ENCODE results near the gene SLC19A1.
"Not testable (repeated sequence)": the region's sequence is repeated elsewhere in the genome, so short reads cannot be mapped to it uniquely, and the experiment has no call there.

Gene SLC19A1

DNA sequence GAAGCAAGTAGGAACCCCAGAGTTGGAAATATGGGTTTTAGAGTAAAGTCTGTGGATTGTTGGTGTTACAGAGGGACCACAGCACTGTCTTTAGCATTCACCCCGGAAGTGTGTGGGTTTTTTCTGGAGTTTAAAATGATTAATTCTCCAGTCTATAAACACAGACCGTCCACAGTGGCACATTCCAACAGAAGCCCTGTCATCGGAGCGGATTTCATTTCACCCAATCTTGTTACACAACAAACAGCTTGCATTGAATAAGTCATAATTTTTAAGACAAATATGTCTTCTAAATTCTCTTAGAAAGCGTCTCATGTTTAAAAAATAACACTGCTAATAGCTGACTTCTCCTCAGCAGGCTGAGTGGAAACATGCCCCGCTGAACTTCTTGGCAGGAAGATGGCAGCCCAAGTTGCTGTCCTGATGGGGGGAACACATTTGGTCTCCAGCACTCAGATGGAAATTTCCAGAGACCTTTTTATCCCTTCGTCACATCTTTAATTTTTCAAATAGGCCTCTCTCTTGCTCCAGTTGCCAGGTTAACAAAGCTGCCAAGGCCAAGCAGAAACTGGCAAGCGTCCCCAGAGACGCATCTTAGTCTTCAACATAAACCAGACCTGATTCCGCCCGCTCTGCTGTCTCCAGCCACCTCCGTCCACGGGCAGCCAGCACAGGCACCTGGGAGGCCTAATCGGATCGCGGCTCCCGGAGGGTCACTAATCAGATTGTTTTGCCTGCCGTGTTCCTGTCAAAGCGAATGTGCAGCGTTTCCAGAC, 28.8 kb upstream of the SLC19A1 start:
- H3K36me3 ChIP-seq (ENCODE audit: control insufficient read depth in 2 of 2, insufficient read depth in 2 of 2, low read length in 2 of 2), result no peaks in the 10 kb centered on the region
- H3K9ac ChIP-seq (ENCODE audit: low read depth in 1 of 2, low read length in 2 of 2), result no peak overlapping the region
- no peak overlapping the region for H3K27ac ChIP-seq (ENCODE audit: low read depth in 2 of 2, low read length in 2 of 2)

DNA sequence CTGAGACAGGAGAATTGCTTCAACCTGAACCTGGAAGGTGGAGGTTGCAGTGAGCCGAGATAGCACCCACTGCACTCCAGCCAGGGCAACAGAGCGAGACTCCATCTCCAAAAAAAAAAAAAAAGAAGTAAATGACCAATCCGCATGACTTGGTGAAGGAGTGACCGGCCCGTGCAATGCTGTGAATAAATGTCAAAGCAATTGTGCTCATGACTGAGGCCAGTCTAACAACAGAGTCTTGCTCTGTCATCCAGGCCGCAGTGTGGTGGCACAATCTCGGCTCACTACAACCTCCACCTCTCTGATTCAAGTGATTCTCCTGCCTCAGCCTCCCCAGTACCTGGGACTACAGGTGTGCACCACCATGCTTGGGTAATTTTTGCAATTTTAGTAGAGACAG, 27.8 kb upstream of the SLC19A1 start:
- H3K4me3 ChIP-seq (ENCODE audit: low read length in 2 of 2), result no peak overlapping the region
- H3K9ac ChIP-seq (ENCODE audit: low read depth in 1 of 2, low read length in 2 of 2), result no peak overlapping the region

More for the DNA sequence above, 28.8 kb upstream of the SLC19A1 start:
- Histone ChIP-seq H3K27me3 (ENCODE audit: control insufficient read depth in 2 of 2, insufficient read depth in 2 of 2, low read length in 2 of 2) (no peaks in the 10 kb centered on the region), H3K4me3 (ENCODE audit: low read length in 2 of 2) (no peak overlapping the region), H3K9me3 (ENCODE audit: control insufficient read depth in 2 of 2, low read length in 2 of 2) (no peaks in the 10 kb centered on the region), H3K4me1 (ENCODE audit: control insufficient read depth in 2 of 2, insufficient read depth in 2 of 2, low read length in 2 of 2) (no peaks in the 10 kb centered on the region)

DNA sequence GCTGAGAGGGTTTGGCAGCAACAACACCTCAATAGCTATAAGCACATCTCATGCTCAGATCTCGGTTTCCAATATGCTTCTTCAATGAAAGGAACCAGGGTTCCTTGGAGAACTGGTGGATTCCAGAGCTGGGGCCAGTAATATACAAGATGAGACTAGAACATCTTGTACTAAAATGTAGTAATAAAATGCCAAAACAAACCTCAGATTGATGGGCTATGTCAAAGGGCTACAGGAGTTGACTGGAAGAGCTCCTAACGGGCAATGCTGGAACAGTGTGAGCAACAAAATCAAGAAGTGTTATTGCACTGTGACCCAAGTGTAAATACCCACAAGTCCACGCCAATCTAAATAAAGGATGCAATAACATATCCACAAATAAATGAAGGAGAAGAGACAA, 26.1 kb upstream of the SLC19A1 start:
- no peak overlapping the region for H3K27ac ChIP-seq (ENCODE audit: low read depth in 2 of 2, low read length in 2 of 2)
- H3K9ac ChIP-seq (ENCODE audit: low read depth in 1 of 2, low read length in 2 of 2), result no peak overlapping the region
- H3K4me1 ChIP-seq (ENCODE audit: control insufficient read depth in 2 of 2, insufficient read depth in 2 of 2, low read length in 2 of 2), result no peaks in the 10 kb centered on the region
- H3K9me3 ChIP-seq (ENCODE audit: control insufficient read depth in 2 of 2, low read length in 2 of 2), result no peaks in the 10 kb centered on the region
- H3K36me3 ChIP-seq (ENCODE audit: control insufficient read depth in 2 of 2, insufficient read depth in 2 of 2, low read length in 2 of 2), result no peaks in the 10 kb centered on the region
- H3K27me3 ChIP-seq (ENCODE audit: control insufficient read depth in 2 of 2, insufficient read depth in 2 of 2, low read length in 2 of 2), result no peaks in the 10 kb centered on the region
- H3K4me3 ChIP-seq (ENCODE audit: low read length in 2 of 2), result no peak overlapping the region

More for the DNA sequence above, 27.8 kb upstream of the SLC19A1 start:
- H3K36me3 ChIP-seq (ENCODE audit: control insufficient read depth in 2 of 2, insufficient read depth in 2 of 2, low read length in 2 of 2), result no peaks in the 10 kb centered on the region
- H3K27ac ChIP-seq (ENCODE audit: low read depth in 2 of 2, low read length in 2 of 2), result no peak overlapping the region
- no peaks in the 10 kb centered on the region for H3K27me3 ChIP-seq (ENCODE audit: control insufficient read depth in 2 of 2, insufficient read depth in 2 of 2, low read length in 2 of 2)
- no peaks in the 10 kb centered on the region for H3K4me1 ChIP-seq (ENCODE audit: control insufficient read depth in 2 of 2, insufficient read depth in 2 of 2, low read length in 2 of 2)
- H3K9me3 ChIP-seq (ENCODE audit: control insufficient read depth in 2 of 2, low read length in 2 of 2), result no peaks in the 10 kb centered on the region

DNA sequence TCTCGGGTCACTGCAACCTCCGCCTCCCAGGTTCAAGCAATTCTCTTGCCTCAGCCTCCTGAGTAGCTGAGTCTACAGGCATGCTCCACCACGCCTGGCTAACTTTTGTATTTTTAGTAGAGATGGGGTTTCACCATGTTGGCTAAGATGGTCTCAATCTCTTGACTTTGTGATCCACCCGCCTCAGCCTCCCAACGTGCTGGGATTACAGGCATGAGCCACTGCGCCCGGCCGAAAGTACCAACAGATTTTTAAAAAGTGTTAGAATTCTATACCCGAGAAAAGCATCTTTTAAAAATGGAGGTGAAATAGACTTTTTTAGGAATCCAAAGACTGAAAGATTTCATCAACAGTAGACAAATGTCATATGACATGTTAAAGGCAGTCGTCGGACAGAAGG, 21.9 kb upstream of the SLC19A1 start:
- not testable (repeated sequence) for H3K9me3 ChIP-seq (ENCODE audit: control insufficient read depth in 2 of 2, low read length in 2 of 2)

DNA sequence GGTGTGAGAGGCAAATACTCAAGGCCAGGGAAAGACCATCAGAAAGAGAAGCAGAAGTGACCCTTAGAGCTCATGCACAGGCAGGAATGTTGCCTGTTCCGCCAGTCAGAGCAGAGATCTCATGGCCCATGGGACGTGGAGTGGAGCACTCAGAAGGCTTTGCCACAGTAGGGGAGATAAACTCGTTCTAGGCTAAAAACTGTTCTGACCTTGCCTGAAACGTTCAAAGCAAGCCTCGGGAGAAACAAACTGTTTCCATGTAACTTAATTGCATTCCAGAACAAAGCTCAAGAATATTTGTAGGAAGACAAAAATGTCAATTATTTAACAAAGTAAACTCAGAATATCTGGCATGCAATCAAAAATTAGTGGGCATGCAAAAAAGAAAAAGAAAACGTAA, 20.7 kb upstream of the SLC19A1 start:
- Histone ChIP-seq H3K4me1 (ENCODE audit: control insufficient read depth in 2 of 2, insufficient read depth in 2 of 2, low read length in 2 of 2) (no peaks in the 10 kb centered on the region), H3K27me3 (ENCODE audit: control insufficient read depth in 2 of 2, insufficient read depth in 2 of 2, low read length in 2 of 2) (peaks cover 0 to 5% of the 10 kb centered on the region in 2 donors), H3K27ac (ENCODE audit: low read depth in 2 of 2, low read length in 2 of 2) (no peak overlapping the region), H3K9ac (ENCODE audit: low read depth in 1 of 2, low read length in 2 of 2) (no peak overlapping the region), H3K36me3 (ENCODE audit: control insufficient read depth in 2 of 2, insufficient read depth in 2 of 2, low read length in 2 of 2) (no peaks in the 10 kb centered on the region), H3K9me3 (ENCODE audit: control insufficient read depth in 2 of 2, low read length in 2 of 2) (no peaks in the 10 kb centered on the region), H3K4me3 (ENCODE audit: low read length in 2 of 2) (no peak overlapping the region)

More for the DNA sequence above, 21.9 kb upstream of the SLC19A1 start:
- H3K27ac ChIP-seq (ENCODE audit: low read depth in 2 of 2, low read length in 2 of 2); H3K4me1 ChIP-seq (ENCODE audit: control insufficient read depth in 2 of 2, insufficient read depth in 2 of 2, low read length in 2 of 2); H3K36me3 ChIP-seq (ENCODE audit: control insufficient read depth in 2 of 2, insufficient read depth in 2 of 2, low read length in 2 of 2); H3K27me3 ChIP-seq (ENCODE audit: control insufficient read depth in 2 of 2, insufficient read depth in 2 of 2, low read length in 2 of 2); H3K9ac ChIP-seq (ENCODE audit: low read depth in 1 of 2, low read length in 2 of 2); H3K4me3 ChIP-seq (ENCODE audit: low read length in 2 of 2): not testable (repeated sequence)

DNA sequence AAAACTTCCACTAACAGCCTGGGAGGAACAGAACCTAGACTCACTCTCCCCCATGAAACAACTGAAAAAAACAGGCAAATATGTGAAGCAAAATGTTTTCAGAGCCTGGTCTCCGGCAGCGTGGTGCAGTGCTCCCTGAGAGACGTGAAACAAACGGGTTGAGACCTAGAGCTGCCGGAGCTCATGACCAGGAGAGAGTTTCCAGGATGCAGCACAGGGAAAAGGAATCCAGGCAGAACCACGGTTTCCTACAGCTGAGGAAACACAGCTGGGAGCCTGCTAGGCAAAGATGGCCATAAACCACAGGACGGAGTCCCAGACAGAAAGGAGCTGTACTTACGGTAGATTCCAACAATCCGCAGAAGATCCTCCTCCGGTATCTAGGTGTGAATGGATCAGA, 20.2 kb upstream of the SLC19A1 start:
- Histone ChIP-seq H3K4me1 (ENCODE audit: control insufficient read depth in 2 of 2, insufficient read depth in 2 of 2, low read length in 2 of 2) (no peaks in the 10 kb centered on the region), H3K9me3 (ENCODE audit: control insufficient read depth in 2 of 2, low read length in 2 of 2) (no peaks in the 10 kb centered on the region), H3K36me3 (ENCODE audit: control insufficient read depth in 2 of 2, insufficient read depth in 2 of 2, low read length in 2 of 2) (no peaks in the 10 kb centered on the region), H3K27me3 (ENCODE audit: control insufficient read depth in 2 of 2, insufficient read depth in 2 of 2, low read length in 2 of 2) (peaks cover 0 to 5% of the 10 kb centered on the region in 2 donors), H3K4me3 (ENCODE audit: low read length in 2 of 2) (no peak overlapping the region), H3K9ac (ENCODE audit: low read depth in 1 of 2, low read length in 2 of 2) (no peak overlapping the region), H3K27ac (ENCODE audit: low read depth in 2 of 2, low read length in 2 of 2) (no peak overlapping the region)

DNA sequence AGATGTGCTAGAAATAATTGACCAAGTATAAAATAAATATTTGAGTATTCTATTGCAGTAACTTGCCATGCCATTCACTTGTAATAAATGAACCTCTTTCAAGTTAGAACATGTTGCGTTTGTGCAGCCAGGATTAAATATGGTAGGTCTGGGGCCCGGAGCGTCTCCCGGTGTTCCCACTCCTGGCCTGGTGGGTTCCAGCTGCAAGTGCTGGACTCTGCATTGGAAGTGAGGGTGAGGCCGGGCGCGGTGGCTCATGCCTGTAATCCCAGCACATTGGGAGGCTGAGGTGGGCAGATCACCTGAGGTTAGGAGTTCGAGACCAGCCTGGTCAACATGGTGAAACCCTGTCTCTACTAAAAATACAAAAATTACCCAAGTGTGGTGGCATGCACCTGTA, 19.0 kb upstream of the SLC19A1 start:
- H3K9ac ChIP-seq (ENCODE audit: low read depth in 1 of 2, low read length in 2 of 2); H3K27me3 ChIP-seq (ENCODE audit: control insufficient read depth in 2 of 2, insufficient read depth in 2 of 2, low read length in 2 of 2); H3K4me1 ChIP-seq (ENCODE audit: control insufficient read depth in 2 of 2, insufficient read depth in 2 of 2, low read length in 2 of 2); H3K4me3 ChIP-seq (ENCODE audit: low read length in 2 of 2); H3K27ac ChIP-seq (ENCODE audit: low read depth in 2 of 2, low read length in 2 of 2); H3K36me3 ChIP-seq (ENCODE audit: control insufficient read depth in 2 of 2, insufficient read depth in 2 of 2, low read length in 2 of 2); H3K9me3 ChIP-seq (ENCODE audit: control insufficient read depth in 2 of 2, low read length in 2 of 2): not testable (repeated sequence)

DNA sequence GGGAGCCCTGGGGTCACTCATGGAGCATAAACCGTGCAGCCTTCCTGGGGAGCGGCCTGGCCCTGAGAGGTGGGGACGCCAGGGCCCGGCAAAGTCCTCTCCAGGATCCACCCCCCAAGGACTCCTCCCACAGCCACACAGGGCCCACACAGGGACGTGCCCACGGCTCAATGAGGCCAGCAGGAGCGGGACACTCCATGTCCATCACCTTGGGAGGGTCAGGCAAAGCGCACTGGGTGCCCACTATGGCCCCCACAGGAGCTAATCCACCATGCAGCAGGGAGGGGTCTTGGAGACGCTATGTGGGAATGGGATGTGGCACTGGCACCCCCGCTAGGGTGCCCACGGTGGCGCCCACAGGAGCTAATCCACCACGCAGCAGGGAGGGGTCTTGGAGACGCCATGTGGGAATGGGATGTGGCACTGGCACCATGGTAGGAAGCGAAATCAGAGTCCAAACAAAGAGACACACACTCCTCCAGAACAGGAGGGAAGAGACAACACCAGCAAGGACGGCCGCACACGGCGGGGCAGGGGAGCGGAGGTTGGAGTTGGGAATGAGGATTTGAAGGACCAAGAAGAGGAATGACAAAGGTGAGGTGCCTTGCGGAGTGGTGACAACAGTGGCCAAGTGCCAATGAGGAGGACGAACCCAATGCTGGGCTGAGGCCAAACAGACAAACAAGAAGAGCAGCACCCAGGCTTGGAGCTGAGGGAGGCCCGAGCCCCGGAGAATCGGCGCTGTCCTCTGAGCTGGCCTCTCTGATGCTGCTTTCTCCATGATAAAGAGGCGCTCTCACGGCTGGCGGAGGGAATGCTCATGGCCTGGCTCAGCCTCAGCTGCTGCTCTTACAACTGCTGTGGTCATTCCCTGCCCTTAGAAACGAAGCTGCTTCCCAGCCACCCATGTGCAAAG, 18.1 kb upstream of the SLC19A1 start:
- H3K4me1 ChIP-seq (ENCODE audit: control insufficient read depth in 2 of 2, insufficient read depth in 2 of 2, low read length in 2 of 2), result peaks cover 0 to 2% of the 10 kb centered on the region in 2 donors
- H3K4me3 ChIP-seq (ENCODE audit: low read length in 2 of 2), result no peak overlapping the region
- peaks cover 0 to 5% of the 10 kb centered on the region in 2 donors for H3K27me3 ChIP-seq (ENCODE audit: control insufficient read depth in 2 of 2, insufficient read depth in 2 of 2, low read length in 2 of 2)
- H3K9ac ChIP-seq (ENCODE audit: low read depth in 1 of 2, low read length in 2 of 2), result no peak overlapping the region
- no peaks in the 10 kb centered on the region for H3K9me3 ChIP-seq (ENCODE audit: control insufficient read depth in 2 of 2, low read length in 2 of 2)
- no peak overlapping the region for H3K27ac ChIP-seq (ENCODE audit: low read depth in 2 of 2, low read length in 2 of 2)
- no peaks in the 10 kb centered on the region for H3K36me3 ChIP-seq (ENCODE audit: control insufficient read depth in 2 of 2, insufficient read depth in 2 of 2, low read length in 2 of 2)

DNA sequence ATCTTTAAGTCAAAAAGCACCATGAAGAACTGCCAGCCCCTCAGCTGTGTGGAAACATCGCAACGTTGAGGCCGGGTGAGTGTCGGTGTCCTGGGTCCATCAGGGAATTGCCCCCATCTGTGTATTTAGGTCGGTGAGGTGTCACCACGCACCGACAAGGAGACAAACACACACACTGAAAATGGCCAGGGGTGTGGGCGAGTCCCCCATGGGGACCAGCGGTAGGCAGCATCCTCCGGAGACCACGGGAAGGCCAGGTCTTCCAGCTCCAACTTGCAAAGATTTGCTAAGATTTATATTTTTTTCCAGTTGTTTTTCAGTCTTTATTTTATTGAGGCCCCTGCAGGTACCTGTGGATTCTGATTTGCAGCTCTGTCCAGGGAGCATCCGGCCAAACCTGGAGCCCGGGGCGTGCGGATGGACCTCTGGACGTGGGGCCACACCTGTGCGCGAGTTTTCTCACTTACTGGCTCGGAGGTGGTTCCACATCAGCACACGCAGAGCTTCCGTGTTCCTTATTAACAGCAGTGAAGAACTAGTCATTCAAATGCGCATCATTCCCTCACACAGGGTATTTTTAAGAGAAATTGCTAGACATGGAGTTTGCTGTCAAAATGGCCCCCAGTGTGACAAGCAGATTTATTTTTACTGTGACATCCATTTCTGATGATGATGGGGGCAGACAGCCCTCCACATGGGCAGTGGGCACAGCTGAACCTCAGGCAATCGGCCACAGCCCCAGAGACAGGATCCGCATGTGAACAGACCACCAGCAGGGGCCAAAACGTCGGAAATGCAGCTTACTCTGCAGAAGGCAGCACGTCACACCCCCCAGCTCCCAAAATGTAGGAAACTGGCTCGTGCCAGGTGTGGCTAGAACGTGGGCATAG, 17.2 kb upstream of the SLC19A1 start:
- Histone ChIP-seq H3K36me3 (ENCODE audit: control insufficient read depth in 2 of 2, insufficient read depth in 2 of 2, low read length in 2 of 2) (no peaks in the 10 kb centered on the region), H3K9ac (ENCODE audit: low read depth in 1 of 2, low read length in 2 of 2) (no peak overlapping the region), H3K27me3 (ENCODE audit: control insufficient read depth in 2 of 2, insufficient read depth in 2 of 2, low read length in 2 of 2) (peaks cover 0 to 5% of the 10 kb centered on the region in 2 donors), H3K4me1 (ENCODE audit: control insufficient read depth in 2 of 2, insufficient read depth in 2 of 2, low read length in 2 of 2) (peaks cover 0 to 2% of the 10 kb centered on the region in 2 donors), H3K4me3 (ENCODE audit: low read length in 2 of 2) (no peak overlapping the region), H3K9me3 (ENCODE audit: control insufficient read depth in 2 of 2, low read length in 2 of 2) (no peaks in the 10 kb centered on the region), H3K27ac (ENCODE audit: low read depth in 2 of 2, low read length in 2 of 2) (no peak overlapping the region)
